Suprapubic skin (tissue), 3 donors: ENCODE data around the gene UMAD1.

Experiments
- CTCF ChIP-seq, 2 donors: fragments of 200-600 bp in 1 of 2; fragments of 450-650 bp in 1 of 2; sonication (generic) in 1 of 2; IDR thresholded peaks; one replicate each; pipeline ENCODE4 v1.5.1; 2016 to 2019; ENCODE audit warnings: antibody characterized with exemption in 2 of 2, mild to moderate bottlenecking in 1 of 2, moderate library complexity in 1 of 2
- POLR2A ChIP-seq, 2 donors: fragments of 450-650 bp; IDR thresholded peaks; one replicate each; pipeline ENCODE4 v1.6.1; 2017; ENCODE audit warnings: antibody characterized with exemption in 2 of 2, mild to moderate bottlenecking in 2 of 2, moderate library complexity in 2 of 2

- TF ChIP-seq CTCF (IDR thresholded peaks at IDR 0.05) = no peak
- no peak for TF ChIP-seq POLR2A (IDR thresholded peaks at IDR 0.05)
These were observed 278.9 kb downstream of the UMAD1 start for GRCh38 chr7:7919449-7919945.
